Adrenal gland (tissue), 12 donors: Measurements from ENCODE around the gene SLC29A3. TPM values are rescaled to one million over a fixed set of nuclear protein-coding genes. Genes with fewer than 3 reads are reported as not detected.

Source experiments
- DNase-seq, 7 donors: peaks; one replicate each; pipeline ENCODE4 v3.0.0-alpha.2; 2019 to 2020
- H3K27ac ChIP-seq, 5 donors: fragments of 200-600 bp; sonication (generic) in 4 of 5; 1 replicate in 3 of 5; 2 replicates in 2 of 5; pipeline versions ENCODE4 v1.5.1 to v1.8.0; 2016 to 2020; ENCODE audit warnings: mild to moderate bottlenecking in 1 of 5
- H3K27me3 ChIP-seq: fragments of 200-600 bp; 2 replicates; pipeline ENCODE4 v1.8.0; 2021
- H3K36me3 ChIP-seq, 2 donors: fragments of 200-600 bp; replicated peaks in 1 of 2; 1 replicate in 1 of 2; 2 replicates in 1 of 2; pipeline versions ENCODE4 v1.5.1 to v1.8.0; 2018 to 2022
- H3K4me1 ChIP-seq, 2 donors: fragments of 200-600 bp; replicated peaks in 1 of 2; 1 replicate in 1 of 2; 2 replicates in 1 of 2; pipeline versions ENCODE4 v1.5.1 to v1.8.0; 2018 to 2021
- H3K4me3 ChIP-seq, 4 donors: fragments of 200-600 bp; sonication (generic) in 3 of 4; one replicate each; pipeline ENCODE4 v1.5.1; 2016 to 2018
- H3K9me3 ChIP-seq, 3 donors: fragments of 200-600 bp; sonication (generic) in 1 of 3; replicated peaks in 1 of 3; 1 replicate in 2 of 3; 2 replicates in 1 of 3; pipeline versions ENCODE4 v1.5.1 to v1.8.0; 2016 to 2021
- CTCF ChIP-seq, 6 experiments: fragments of 450-650 bp in 4 of 6; fragments of 200-600 bp in 2 of 6; sonication (generic) in 1 of 6; IDR thresholded peaks; 1 replicate in 5 of 6; 2 replicates in 1 of 6; pipeline versions ENCODE4 v1.5.1 to v1.8.0; 2016 to 2021; ENCODE audit warnings: antibody characterized with exemption in 6 of 6, mild to moderate bottlenecking in 2 of 6, moderate library complexity in 1 of 6
- POLR2A ChIP-seq, 2 donors: fragments of 450-650 bp; IDR thresholded peaks; one replicate each; pipeline ENCODE4 v1.6.1; 2017; ENCODE audit warnings: antibody characterized with exemption in 2 of 2, mild to moderate bottlenecking in 2 of 2, moderate library complexity in 1 of 2
- WGBS, 4 donors: extraction: QIAGEN DNeasy Blood & Tissue Kit in 2 of 4; methylation state at CpG; one replicate each; pipeline versions ENCODE4 v1.1.5 to v1.1.7; 2013 to 2017; 5-methylcytosine and 5-hydroxymethylcytosine counted together
- intact Hi-C, 2 donors: fragments of 100-400 bp; cut with DNase I; formaldehyde crosslinking; loops; one replicate each; pipeline versions ENCODE4 v1.14.1 to v1.15.0; 2022 to 2023
- polyA plus RNA-seq, 3 donors: library from polyadenylated mRNA; stranded (reverse); fragments of 200-250 nt in 2 of 3; fragments of 350-450 nt in 1 of 3; fragmentation: Illumina TruSeq in 1 of 3; extraction: RNeasy Lipid Tissue Mini Kit (QIAGEN cat#74804) in 1 of 3; gene quantifications; one replicate each; pipeline ENCODE4 v1.2.3, GENCODE V29; 2013 to 2014
- total RNA-seq, 9 donors: library from RNA; depleted of rRNA in 4 of 9; stranded (reverse); fragments of >200 nt in 4 of 9; fragments of 120-200 nt in 1 of 9; fragmentation: NEBNext Ultra II Directional in 1 of 9; extraction: Animal tissue kit (Norgen Biotek cat#: 25700) in 1 of 9; gene quantifications; one replicate each; pipeline versions ENCODE4 v1.1.0 to v1.2.4, GENCODE V29; 2013 to 2023
- donor health status: healthy with polysubstance abuse.
- donor health status: Bipolar disorder and iron deficiency.
- donor health status: DM: yes; HTN: yes; CAD: no.
- donor health status: DM: no; HTN: no; CAD: no.
- donor health status: DM: no; HTN: no; CAD: no.
- donor health status: DM: yes; HTN: yes; CAD: no.

SLC29A3 gene
- total and polyA plus RNA-seq, 12 donors: 1.4 to 19.0 (median 3.9) TPM

- Histone ChIP-seq H3K4me3 (no peak overlapping the region), H3K27me3 (no peaks in the 10 kb centered on the region), H3K36me3 (no peaks in the 10 kb centered on the region), H3K9me3 (no peaks in the 10 kb centered on the region), H3K27ac (no peak overlapping the region), H3K4me1 (peaks cover 0 to 8% of the 10 kb centered on the region in 2 donors)
- intact Hi-C loops: loop anchor here in 1 of 2 donors (10.0 kb wide), 1 partner anchor 484 kb away; no protein-coding TSS in a partner anchor
- TF ChIP-seq CTCF (IDR thresholded peaks at IDR 0.05) (no peak), POLR2A (IDR thresholded peaks at IDR 0.05) (no peak)
- WGBS, 4 donors: 90 to 100% (median 95%) methylated on average over 1 to 5 of the region's 5 CpGs
- no peak for DNase-seq
Measured at GRCh38 chr10:71320592-71320991, 1.5 kb downstream of the SLC29A3 start.

- H3K27ac ChIP-seq: no peak overlapping the region
- H3K4me3 ChIP-seq: no peak overlapping the region
- 91 to 100% (median 96%) methylated on average over 1 of the region's 1 CpG; no CpG with 5 or more reads in 1 of the 4 donors for WGBS, 4 donors
- TF ChIP-seq CTCF (IDR thresholded peaks at IDR 0.05) (no peak), POLR2A (IDR thresholded peaks at IDR 0.05) (no peak)
- H3K4me1 ChIP-seq: peaks cover 0 to 8% of the 10 kb centered on the region in 2 donors
- H3K36me3 ChIP-seq: no peaks in the 10 kb centered on the region
- DNase-seq: no peak
- H3K9me3 ChIP-seq: no peaks in the 10 kb centered on the region
- no peaks in the 10 kb centered on the region for H3K27me3 ChIP-seq
- intact Hi-C loops: loop anchor here in 1 of 2 donors (10.0 kb wide), 1 partner anchor 483 kb away; no protein-coding TSS in a partner anchor
Measured at GRCh38 chr10:71321386-71321785, 2.3 kb downstream of the SLC29A3 start.

DNA sequence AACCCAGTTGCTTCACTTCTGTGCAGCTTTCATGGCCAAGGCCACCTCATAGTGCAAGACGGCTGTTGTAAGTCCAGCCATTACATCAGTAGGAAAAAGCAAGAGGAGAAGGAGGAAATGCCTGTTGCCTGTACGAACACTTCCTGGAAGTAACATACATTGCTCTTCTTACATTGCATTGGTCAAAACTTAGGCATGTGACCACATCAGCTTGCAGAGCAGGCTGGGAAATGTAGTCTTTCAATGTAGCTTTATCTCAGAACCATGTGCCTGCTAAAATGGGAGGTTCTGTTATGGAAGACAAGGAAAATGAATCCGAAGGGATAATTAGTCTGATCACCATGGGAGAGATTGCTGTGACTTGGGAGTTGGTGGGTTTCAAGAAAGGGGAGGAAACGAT, 4.3 kb downstream of the SLC29A3 start:
- Histone ChIP-seq H3K9me3 (no peaks in the 10 kb centered on the region), H3K27ac (no peak overlapping the region), H3K4me1 (peaks cover 0 to 8% of the 10 kb centered on the region in 2 donors), H3K36me3 (no peaks in the 10 kb centered on the region), H3K4me3 (no peak overlapping the region), H3K27me3 (no peaks in the 10 kb centered on the region)
- intact Hi-C loops: loop anchor here in 1 of 2 donors (10.0 kb wide), 1 partner anchor 481 kb away; no protein-coding TSS in a partner anchor
- no peak for DNase-seq
- WGBS, 4 donors: 76 to 87% (median 81%) methylated on average over 4 of the region's 4 CpGs
- TF ChIP-seq CTCF (IDR thresholded peaks at IDR 0.05) (no peak), POLR2A (IDR thresholded peaks at IDR 0.05) (no peak)

DNA sequence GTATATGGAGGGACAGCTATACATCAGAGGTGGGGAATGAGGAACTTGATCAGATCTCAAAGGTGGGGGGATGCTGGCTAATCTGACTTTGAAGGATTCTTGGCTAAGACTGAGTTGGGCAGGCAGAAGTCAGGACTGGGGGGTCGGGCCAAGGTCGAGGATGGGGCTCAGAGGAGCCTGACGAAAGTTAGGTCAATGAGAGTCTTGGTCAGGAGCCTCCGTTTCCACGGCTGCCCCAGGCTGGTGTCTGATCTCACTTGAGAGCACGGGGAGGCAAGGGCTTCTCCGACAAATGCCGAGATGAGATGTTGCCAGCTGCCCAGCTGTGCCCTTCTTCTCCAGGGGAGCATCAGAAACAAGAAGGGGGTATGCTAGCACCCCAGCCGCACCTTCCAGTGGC, 5.7 kb downstream of the SLC29A3 start:
- Histone ChIP-seq H3K27me3 (no peaks in the 10 kb centered on the region), H3K4me3 (no peak overlapping the region), H3K9me3 (no peaks in the 10 kb centered on the region), H3K36me3 (no peaks in the 10 kb centered on the region), H3K4me1 (peaks cover 0 to 3% of the 10 kb centered on the region in 2 donors), H3K27ac (no peak overlapping the region)
- TF ChIP-seq CTCF (IDR thresholded peaks at IDR 0.05) (no peak), POLR2A (IDR thresholded peaks at IDR 0.05) (no peak)
- WGBS, 4 donors: 80 to 97% (median 92%) methylated on average over 7 to 9 of the region's 9 CpGs
- intact Hi-C loops: loop anchor here (5.0 to 10.0 kb wide), 2 partner anchors 48 to 480 kb away; no protein-coding TSS in a partner anchor
- DNase-seq: no peak
